GM18498 (cell line): ENCODE measurements around the gene PTPRM.

Source experiments
- ATAC-seq: cut with Tn5 transposase; IDR thresholded peaks from one replicate; pipeline ENCODE4 v1.9.1; 2021; ENCODE audit warnings: mild to moderate bottlenecking, moderate library complexity; ENCODE audit not compliant: unreplicated experiment

PTPRM gene

DNA sequence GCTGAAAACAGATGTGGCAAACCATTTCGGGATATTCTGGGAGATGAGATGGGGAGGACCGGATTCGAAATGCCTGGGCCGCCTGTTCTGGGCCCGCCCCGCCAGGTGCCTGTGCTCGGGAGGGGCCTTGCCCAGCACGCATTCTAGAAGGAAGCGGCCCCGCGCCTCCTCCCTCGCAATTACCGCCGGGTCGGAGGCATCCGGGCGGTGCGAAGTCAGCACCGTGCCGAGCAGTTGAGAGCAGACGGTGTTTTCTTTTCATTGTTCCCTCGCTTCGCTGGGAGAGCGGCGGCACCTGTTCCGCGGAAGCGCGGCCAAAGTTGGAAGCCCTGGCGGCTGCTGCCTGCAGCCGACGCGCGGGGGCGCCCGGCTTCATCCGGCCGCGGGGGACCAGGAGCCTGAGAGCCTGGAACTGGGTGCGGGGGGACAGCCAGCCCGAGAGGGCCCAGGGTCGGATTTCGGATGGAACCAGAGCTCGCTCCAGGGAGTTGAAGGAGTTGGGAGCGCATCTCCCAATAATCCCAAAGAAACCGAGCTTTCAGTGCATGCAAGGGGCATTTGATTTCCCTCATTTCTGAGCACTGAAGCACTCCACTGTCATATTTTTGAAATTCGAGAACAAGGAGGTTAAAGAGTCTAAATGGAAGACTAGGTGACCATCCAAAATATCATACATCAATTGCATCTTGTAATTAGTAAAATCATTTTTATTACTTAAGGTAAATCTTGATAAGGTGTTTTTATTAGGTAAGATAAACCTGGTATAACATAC is 800.3 kb downstream of the PTPRM start:
- no peak for ATAC-seq

DNA sequence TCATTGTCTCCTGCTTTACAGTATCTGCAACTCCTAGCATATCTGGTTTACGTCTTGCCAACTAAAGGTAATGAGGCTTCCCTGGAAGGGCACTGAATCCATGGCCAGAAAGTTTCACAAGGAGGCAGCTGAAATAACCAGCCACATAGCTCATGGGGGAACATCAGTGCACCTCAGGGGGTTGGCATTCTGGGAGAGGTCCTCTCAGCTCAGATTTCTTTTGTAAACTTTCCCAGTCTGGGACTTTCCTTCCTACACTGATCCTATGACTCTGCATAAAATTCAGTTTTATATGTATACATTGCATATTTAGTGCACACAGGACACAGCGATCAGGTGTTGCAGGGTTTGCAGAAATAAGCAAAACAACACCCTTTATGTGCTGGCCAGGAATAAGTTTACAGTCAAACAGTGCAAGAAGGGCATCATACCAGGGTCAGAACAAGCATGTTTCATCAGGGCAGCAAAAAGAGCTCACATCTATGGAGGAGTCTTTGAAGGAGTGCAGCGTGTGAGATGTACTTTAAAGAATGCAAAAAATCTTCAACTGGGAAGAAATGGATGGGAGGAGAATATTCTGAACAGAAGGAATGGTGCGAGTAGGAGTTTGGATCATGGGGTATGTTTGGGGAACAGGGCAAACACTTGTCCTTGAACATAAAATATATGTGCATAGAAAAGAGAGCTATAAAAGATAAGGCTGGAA is 801.5 kb downstream of the PTPRM start:
- ATAC-seq, result no peak

DNA sequence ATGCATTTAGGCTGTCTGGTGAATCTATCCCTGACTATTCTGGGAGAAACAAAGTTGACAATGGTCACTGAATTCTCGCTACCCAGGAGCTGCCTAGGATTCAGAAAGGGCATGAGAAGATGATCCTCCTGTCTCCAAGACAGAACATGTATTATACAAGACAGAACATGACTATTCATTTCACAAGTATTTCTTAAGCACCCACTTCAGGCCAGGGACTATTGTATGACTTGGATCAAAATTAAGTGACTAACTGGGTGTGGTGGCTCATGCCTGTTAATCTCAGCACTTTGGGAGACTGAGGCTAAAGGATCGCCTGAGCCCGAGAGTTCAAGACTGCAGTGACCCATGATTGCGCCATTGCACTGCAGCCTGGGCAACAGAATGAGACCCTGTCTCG is 806.4 kb downstream of the PTPRM start:
- ATAC-seq, result no peak

DNA sequence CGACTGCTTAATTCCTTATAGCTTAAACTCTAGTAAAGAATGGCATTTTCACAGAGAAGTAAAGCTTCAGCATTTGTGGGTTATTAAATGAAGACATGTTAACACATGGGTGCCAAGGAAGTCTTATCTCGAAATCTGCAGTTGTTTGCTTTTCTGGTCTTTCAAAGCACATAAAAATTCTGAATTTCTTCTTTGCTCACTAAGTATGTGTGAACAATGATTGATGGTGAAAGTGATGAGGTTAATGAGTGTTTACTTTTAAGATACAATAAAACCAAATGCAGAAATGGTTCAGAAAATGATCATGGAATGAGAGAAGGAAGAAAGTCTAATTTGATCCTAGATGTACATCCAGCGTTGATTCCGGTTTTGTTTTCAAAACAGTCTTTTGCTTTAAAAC is 807.6 kb downstream of the PTPRM start:
- ATAC-seq, result no peak

DNA sequence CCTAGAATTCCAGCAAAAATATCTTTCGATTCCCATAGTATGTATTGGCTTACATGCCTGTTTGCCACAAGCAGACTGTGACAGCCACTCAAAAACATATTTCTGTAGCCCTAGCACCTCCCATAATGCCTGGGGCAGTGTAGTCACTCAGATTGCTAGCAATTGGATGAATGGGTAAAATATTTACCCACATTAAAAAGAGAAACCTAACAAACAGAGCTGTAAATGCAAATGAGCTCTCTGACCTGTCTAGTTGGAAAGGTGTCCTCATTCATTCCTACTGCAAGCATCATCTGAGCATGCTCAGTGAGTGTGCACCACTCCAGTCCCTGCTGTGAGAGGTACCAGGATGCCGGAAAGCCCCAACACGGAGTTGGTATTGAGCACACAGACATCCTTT is 808.1 kb downstream of the PTPRM start:
- ATAC-seq, result no peak

DNA sequence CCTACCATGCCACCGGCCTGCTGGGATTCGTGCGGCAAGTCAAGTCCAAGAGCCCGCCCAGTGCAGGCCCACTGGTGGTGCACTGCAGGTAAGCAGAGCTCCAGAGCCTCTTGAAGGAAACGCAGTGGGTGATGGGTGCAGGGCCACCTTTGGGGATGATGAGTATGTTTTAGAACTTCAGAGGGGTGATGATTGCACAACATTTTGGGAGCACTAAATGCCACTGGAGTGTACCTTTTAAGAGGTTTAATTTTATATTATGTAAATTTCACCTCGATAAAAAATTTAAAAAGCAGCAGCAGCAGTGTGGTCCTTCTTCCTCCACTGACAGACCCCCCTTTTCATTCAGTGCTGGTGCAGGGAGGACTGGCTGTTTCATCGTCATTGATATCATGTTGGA is 809.0 kb downstream of the PTPRM start:
- no peak for ATAC-seq

DNA sequence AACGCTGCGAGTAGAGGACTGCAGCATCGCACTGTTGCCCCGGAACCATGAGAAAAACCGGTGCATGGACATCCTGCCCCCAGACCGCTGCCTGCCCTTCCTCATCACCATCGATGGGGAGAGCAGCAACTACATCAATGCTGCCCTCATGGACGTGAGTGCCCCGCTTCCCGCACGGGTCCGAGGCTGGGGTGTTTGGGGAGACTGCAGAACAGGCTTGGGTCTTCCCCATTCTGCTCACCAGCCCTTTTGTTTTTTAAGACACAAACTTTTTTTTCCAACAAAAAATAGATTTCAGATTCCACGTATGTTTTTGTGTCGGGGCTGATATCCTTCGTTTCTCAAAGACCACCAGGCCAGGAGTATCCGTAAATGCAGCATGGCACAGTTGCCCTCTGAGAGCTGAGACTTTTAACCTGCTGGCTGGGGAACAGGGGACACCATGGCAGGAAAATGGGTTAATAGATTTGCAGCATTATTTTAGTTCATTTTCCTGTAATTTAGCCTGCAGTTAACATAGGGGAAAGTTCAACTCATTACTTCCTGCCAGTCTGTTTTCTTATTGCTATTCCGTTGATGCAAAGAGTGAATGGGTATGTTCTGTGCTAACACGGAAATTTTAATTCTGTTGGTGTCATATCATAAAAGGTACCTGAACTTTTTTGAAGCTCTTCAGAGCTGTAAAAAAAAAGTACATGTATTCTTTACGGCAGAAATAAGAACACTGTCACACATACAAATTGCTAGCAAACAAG is 812.2 kb downstream of the PTPRM start:
- ATAC-seq, result no peak

DNA sequence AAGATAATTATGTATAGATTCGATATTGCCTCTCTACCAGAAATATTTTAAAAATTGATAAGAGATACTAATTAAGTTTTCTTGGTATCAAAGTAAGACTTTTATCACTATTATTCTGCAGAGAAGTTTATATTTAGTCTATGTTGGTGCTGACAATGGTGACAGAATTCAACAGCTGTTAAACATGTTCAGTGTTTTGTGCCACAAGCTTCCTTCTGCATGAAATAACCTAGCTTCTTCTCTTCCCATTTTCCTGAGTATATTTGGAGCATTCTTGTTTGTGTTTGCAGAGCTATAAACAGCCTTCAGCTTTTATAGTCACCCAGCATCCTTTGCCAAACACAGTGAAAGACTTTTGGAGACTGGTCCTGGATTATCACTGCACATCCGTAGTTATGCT is 812.9 kb downstream of the PTPRM start:
- ATAC-seq, result no peak

DNA sequence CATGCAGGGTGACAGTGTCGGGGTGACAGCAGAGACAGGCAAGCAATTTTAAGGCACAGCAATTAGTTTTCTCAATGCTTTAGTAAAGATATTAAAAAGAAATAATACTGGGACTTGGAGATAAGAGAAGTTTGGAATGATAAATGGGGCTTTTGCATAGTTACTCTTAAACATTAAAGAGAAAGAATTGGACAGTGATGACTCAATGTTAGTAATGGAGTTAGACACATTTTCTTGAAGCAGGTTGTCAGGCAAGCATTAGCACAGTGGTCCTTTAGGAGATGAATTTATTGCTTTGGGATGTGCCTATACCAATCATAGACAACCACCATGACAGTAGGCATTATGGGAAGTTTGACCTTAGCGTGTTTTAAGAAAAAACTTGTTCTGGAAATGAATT is 813.8 kb downstream of the PTPRM start:
- no peak for ATAC-seq

DNA sequence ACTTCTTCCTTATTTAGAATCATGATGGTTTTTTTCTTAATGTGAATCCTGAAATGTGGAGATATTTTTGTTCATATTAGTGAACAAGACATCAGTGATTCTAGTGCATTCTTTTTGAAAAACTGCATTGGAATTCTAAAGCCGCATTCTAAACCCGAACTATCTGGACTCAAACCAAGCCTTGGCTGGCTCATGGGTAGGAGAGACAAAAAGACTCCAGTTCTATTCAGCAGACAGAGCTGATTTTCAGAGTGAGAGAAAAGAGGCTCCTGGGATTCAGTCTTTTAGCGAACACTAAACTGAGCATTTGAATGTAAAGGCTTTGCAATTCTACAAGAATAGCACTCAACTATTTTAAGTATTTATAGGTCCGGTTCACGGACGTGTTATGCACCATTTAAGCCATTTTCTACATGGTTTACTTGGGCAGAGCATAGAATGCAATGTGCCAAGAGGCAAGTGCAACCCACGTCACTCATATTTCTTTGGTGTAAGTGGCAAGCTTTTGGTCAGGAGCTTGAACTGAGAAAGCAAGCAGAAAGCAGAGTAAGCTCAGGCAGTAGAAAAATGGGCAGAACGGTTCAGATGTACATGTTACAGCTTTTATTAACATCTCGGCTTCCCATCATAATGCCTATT is 814.8 kb downstream of the PTPRM start:
- ATAC-seq, result no peak

DNA sequence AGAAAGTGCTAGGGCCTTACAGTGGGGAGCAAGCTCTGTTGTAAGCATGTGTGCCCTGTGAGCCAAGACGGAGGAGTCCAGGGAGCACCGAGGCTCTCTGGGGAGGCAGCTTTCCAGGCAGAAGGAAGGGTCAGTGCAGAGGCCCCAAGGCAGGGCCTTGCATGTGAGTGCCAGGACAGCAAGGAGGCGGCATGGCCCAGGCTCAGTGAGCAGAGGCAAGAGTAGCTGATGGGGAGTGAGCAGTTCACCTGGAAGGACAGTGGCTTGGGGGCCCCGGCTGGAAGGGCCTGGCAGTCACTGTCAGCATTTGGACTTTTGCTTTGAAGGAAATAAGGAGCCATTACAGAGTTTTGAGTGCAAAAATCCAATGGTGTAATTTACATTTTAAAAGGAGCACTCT is 818.3 kb downstream of the PTPRM start:
- ATAC-seq, result no peak

DNA sequence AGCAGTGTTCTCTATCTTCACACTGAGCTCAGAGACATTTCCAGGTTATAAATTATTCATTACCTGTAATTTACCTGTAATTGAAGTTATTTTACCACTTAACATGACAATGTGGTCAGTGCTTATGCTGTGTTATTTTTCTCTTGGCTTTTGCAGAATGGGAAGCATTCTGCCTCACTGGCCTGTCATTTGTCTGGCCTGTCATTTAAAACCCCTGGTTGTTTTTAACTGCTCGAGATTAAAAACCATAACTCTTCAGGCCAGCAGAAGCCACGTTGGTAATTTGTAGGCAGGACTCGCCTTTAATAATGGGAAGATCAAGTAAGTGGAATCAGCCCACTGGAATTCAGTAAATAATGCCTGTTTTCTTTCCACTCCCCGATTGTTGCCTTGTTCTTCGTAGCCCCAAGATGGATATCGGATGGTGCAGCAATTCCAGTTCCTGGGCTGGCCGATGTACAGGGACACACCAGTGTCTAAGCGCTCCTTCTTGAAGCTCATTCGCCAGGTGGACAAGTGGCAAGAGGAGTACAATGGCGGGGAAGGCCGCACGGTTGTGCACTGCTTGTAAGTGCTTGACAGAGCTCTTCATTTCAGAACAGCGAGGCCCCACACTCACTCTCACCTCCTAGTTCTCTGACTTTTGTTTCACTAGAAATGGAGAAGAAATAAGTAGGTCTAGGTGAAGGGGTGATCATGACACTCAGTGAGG is 819.7 kb downstream of the PTPRM start:
- no peak for ATAC-seq

DNA sequence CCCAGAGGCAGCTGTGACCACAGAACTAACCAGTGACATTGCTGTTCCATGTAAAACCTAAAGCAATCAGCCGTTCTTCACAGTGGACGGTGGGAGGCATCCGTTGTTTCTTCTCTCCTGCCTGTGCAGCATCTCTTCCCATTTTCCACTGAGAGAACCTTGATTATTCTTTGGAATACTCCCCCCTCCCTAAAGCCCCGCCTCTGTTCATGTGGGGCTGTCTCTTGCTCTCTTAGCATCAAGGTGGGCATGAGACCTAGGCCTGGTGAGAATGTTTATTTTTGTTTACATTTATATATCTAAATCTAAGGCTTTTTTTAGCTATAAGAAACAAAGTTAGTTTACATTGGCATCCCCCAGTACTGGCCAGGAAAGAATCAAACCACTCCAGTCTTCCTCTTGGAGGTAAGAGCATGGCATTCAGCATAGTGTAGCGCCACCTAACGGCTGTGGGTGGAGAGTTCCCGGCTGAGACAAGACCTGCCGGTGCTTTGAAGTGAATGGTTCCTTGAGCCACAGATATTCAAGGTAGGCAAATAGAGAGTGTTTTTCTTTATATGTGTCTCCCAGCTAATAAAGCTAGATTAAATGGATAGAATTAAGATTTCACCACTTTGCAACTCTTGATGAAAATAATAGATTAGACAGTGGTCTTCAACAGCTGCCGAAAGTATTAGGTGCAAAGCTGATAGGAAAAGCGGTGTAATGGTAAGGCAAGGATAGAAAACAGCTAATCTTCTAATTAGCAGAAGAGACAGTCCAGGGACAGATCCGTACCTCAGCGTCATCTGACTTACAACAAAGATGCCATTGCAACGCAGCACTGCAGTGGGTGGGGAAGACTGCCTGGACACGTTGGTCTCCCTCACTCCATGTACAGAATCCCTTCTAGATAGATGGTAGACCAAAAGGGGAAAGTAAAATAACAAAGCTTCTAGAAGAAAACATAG is 822.5 kb downstream of the PTPRM start:
- ATAC-seq, result peak; percentile 57

DNA sequence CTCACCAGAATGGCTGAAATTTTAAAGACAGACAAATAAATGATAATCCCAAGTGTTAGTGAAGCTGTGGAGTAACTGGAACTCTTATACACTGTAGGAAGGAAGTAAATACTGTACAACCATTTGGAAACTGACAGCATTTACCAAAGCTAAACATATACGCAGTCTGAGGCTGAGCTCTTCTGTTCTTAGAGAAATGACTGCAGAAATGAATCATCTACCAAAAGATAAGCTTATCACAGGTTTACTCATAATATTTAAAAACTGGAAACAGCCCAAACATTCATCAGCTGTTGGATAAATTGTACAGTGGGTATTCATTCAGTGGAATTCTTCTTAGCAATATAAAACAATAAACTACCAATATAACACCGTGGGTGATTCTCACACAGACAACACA is 824.0 kb downstream of the PTPRM start:
- no peak for ATAC-seq

DNA sequence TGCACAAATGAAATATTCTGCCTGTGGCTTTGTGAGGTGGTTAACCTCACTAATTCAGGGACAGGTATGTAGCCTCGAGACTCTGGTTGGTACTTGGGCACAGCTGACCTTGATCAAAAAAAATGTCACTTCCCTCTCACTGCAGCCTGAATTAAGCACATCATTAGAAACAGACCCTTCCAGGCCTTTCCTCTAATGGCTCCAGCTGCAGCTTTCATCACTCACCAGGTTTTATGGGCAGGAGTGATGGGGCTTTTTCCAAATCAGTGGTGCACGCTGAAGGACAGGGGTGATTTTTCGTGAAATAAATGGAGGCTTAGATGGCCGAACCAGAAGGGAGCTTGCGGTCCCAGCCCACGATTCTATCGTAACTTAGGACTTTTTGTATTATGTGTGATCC is 829.1 kb downstream of the PTPRM start:
- no peak for ATAC-seq

DNA sequence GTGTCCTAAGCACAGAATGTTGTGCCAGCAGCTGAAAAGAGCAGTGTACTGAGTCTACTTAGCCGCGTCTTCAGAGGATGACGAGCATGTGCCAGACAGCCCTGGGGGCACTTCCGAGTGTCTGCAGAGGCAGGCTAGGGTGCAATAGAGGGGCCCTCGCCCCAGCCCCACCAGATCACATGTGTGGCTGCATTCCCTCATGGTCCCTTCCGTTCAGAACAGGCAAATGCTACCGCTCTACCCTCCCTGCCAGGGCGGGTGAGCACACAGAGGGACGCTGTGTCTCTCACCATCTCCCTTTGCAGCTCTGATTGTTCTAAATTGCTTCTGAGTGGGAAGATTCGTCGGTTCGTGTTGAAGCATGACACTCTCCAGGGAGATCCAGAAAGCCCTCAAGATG is 829.9 kb downstream of the PTPRM start:
- no peak for ATAC-seq

DNA sequence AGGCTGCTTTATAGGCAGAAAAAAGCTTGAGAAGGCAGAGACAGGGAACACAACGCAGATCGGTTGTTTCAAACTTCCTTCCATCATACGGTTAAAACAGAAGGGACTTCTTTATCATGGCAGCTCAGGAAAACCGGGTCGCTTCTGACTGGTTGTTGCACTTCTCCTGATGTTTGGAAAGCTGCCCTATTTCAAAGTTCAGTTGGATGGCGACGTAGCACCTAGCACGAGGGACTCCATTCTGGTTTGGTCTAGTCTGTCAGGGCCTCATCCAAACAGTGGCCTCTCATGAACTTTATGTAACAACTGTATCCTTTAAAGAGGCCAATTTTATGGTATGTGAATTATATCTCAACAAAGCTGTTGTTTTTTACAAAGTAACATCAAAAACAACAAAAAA is 832.0 kb downstream of the PTPRM start:
- ATAC-seq, result no peak

DNA sequence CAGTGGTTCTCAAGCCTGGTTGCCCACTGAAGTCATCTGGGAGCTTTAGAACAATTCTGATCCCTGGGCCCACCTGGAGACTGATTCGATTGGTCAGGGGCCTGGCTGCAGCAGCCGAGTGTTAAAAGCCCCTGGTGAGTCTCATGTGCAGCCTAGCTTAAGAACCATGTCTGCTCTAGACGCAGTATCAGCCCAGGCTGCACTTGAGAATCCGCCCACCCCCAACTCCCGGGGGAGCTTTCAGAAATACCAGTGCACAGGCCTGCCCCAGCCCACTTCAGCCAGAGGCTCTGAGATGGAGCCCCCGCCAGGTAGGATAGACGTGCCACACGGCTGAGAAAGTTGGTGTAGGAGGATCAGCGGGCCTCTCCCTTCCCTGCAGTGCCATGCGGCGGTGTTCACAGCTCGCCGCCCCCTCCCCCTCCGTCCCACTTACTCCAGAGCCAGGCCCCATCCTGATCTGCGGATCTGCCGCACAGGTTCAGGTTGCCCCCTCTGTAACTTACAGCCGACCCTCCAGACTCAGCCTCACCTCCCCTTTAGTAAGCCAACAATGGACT is 833.2 kb downstream of the PTPRM start:
- no peak for ATAC-seq

DNA sequence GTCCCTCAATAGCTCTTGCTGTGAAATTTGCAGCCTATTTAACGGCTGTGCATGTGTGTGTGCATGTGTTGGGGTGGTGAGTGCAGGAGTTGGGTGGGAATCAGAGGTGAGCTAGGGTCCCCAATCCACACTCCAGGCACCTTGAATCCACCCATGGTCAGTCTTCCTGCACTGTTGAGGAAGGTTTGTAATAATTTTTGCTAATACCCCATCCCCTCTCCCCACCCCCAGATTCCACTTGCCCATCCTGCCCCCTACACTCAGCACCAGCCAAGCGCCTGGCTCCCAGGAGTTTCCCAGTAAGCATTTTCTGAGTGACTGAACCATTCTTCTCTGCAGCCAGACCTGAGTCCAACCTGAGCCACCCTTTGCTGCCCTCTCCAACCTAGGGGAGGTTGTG is 833.7 kb downstream of the PTPRM start:
- no peak for ATAC-seq
